ENCODE data around the gene WDR26.

Gene WDR26

DNA sequence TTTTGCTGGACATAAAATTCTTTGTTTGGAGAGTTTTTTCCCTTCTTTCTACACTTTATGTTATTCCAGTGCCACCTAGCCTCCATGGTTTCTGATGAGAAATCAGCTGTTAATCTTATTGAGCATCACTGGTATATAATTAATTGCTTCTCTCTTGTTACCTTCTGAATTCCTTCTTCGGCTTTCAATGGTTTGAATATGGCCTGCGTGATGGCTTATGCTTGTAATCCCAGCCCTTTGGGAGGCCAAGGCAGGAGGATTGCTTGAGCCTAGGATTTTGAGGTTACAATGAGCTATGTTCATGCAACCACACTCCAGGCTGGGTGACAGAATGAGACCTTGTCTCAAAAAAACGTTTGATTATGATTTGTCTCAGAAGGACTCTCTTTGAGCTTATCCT, 90.9 kb downstream of the WDR26 start:
- DNase-seq, result no peak

DNA sequence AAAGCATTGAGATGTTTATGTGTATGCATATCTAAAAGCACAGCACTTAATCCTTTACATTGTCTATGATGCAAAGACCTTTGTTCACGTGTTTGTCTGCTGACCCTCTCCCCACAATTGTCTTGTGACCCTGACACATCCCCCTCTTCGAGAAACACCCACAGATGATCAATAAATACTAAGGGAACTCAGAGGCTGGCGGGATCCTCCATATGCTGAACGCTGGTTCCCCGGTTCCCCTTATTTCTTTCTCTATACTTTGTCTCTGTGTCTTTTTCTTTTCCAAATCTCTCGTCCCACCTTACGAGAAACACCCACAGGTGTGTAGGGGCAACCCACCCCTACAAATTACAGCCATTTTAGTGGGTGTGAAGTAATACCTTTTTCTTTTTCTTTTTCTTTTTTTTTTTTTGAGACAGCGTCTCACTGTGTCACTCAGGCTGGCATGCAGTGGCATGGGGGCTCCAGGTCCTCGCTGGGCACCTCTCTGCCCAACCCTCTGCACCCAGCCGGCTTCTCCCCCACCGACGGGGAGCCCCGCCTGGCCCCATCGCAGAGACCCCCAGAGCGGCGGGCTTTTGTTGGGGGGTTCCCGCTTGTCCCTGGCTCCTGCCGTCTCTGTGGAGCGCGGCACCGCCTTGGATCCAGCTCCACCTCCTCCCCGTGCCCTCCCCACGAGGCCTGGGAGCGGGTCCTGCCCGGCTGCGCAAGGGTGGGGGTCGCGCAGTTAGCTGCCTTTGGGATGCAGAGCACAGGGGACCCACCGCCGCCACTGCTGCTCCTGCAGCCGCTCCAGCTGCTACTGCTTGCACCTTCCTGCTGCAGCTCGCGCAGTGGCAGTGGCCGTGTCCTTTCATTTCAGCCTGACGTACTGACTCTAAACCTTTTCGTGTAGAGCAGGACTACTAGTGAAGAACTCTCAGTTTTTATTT, 93.9 kb downstream of the WDR26 start:
- DNase-seq, result peak; percentile 41

DNA sequence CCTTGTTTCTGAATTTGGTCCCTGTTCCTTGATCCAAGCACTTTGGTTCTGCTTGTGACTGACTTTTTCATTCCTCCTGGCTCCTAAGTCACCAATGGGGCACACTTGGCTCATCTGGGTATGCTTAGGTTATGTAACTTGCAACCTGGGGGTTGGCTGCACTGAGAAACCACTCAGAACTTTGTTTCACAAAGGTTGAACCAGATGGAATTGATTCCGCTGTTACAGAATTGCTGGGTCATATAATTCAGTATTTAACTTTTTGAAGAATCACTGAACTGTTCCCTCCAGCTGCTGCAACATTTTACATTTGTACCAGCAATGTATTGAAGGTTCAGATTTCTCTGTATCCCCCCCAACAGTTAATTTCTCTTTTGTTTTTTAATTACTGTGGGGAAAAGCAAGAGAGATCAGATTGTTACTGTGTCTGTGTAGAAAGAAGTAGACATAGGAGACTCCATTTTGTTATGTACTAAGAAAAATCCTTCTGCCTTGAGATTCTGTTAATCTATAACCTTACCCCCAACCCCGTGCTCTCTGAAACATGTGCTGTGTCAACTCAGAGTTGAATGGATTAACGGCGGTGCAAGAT, 95.1 kb downstream of the WDR26 start:
- DNase-seq, result no peak

DNA sequence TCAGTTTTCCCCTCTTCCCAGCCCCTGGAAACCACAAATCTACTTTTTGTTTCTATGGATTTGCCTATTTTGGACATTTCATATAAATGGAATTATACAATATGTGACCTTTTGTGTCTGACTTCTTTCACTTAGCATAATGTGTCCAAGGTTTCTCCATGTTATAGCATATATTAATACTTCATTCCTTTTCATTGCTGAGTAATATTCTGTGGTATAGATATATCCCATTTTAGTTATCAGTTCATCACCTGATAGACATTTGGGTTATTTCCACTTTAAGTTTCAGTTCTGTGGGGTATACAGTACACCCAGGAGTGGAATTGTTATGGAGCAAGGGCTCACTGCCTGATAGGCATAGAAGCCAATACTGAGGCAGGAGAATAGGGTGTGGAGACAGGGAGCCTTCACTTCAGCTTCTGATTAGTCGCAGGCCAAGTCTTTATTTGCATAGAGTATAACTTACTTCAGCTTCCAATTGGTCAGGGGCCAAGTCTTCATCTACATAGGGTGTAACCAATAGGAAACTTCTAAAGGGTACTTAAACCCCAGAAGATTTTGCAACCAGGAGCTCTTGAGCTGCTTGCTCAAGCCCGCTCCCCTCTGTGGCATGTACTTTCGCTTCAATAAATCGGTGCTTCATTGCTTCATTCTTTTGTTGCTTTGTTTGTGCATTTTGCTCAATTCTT, 96.3 kb downstream of the WDR26 start:
- DNase-seq, result no peak
